ENCODE results near the gene BABAM2.
"Not testable (repeated sequence)": the region's sequence is repeated elsewhere in the genome, so short reads cannot be mapped to it uniquely, and the experiment has no call there.

Gene BABAM2

GRCh38 chr2:27946530-27947060, 56.1 kb downstream of the BABAM2 start:
- DNase-seq (ENCODE audit: low spot score) = no peak

DNA sequence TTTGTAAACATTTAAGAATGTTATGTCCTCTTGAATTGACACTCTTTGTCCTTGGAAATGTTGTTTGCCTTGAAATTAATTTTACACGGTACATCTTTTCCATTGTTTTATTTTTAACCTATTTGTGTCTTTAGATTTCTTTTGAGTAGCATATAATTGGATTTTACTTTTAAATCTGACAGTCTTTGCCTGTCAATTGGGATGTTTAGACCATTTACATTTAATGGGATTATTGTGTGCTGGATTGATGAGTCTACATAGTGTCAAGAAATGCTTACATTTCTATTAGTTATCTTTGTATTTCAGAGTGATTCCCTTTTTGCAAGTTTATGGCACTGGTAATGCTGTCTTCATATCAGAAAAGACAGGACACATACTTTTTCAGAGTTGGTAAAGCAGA, 61.5 kb downstream of the BABAM2 start:
- DNase-seq (ENCODE audit: low spot score) = no peak

DNA sequence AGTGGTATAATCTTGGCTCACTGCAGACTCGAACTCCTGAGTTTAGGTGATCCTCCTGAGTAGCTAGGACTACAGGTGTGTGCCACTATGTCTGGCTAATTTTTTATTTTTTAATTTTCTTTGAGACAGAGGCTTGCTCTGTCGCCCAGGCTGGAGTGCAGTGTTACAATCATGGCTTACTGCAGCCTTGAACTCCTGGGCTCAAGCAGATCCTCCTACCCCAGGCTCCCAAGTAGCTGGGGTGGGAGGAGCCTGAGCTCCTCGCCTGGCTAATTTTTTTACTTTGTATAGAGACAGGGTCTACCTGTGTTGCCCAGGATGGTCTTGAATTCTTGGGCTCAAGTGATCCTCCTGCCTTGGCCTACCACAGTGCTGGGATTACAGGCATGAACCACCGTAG, 62.5 kb downstream of the BABAM2 start:
- no peak for DNase-seq (ENCODE audit: low spot score)

GRCh38 chr2:27954221-27954673, 63.7 kb downstream of the BABAM2 start:
- DNase-seq (ENCODE audit: low spot score) = no peak

- DNase-seq (ENCODE audit: low spot score) = no peak
Observed at GRCh38 chr2:27954771-27955383, 64.3 kb downstream of the BABAM2 start.

DNA sequence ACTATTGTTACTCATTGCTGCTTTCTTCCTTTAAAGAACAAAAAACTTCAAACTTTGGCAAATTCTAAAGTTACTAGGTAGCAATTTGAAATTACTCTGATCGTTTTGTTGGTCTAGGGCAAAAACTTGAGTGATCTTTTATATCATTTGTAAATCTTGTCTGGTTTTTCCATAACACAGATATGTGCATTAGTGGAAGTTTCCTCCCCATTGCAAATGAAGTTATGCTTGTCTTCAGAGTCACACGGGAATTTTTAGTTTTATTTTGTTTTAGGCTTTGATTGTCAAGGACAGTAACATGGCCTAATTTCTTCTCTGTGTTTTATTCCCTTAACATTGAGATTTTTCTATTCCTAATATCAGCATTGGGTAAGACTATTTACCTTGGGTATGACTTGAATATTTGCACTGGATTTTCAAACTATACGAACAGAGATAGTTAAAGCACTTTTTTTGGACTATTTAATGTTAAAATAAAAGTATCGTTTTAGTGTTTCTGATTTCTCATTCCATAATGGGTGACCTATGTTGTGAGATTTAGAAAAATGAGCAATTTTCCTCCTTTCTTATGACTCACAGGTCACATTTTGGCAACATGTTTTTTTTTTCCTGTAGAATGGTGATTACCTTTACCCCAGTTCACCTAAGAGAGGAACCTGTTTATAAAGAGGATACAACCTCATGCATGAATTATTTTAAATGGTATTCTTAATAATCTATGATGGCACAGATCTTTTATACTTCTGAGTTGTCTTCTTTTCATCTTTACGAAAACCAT, 65.0 kb downstream of the BABAM2 start:
- no peak for DNase-seq (ENCODE audit: low spot score)

GRCh38 chr2:27956888-27957287, 66.4 kb downstream of the BABAM2 start:
- DNase-seq (ENCODE audit: low spot score) = no peak

GRCh38 chr2:27958711-27959378, 68.3 kb downstream of the BABAM2 start:
- no peak for DNase-seq (ENCODE audit: low spot score)

GRCh38 chr2:27959496-27959895, 69.0 kb downstream of the BABAM2 start:
- no peak for DNase-seq (ENCODE audit: low spot score)

GRCh38 chr2:27960237-27960912, 69.8 kb downstream of the BABAM2 start:
- DNase-seq (ENCODE audit: low spot score) = no peak

DNA sequence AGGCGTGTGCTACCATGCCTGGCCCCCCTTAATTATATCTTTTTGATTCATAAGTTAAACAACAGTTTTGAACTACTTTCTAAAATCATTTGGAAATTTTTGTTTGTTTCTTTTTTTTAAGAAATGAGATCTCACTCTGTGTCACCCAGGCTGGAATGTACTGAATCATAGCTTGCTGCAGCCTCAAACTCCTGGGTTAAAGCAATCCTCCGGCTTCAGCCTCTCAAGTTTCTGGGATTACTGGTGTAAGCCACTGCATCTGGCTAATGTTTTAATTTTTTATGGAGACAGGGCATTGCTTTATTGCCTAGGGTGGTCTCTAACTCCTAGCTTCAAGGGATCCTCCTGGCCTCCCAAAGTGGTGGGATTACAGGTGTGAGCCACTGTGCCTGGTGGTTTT, 71.5 kb downstream of the BABAM2 start:
- no peak for DNase-seq (ENCODE audit: low spot score)

- no peak for DNase-seq (ENCODE audit: low spot score)
Observed at GRCh38 chr2:27963472-27963871, 72.9 kb downstream of the BABAM2 start.

DNA sequence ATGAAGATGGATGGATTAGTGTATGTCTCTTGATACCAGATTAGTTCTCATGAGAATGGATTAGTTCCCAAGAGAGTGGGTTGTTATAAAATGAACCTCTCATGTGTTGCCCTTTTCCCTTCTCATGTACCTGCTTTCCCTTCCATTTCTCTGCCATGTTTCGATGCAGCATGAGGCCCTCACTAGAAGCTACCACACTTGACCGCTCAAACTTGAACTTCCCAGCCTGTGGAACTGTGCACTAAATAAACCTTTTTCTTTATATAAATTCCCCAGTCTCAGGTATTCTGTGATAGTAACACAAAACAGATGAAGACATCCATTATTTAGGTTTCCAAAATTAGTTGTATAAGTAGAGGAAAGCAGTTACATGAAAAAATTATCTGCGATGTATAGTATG, 73.5 kb downstream of the BABAM2 start:
- DNase-seq (ENCODE audit: low spot score) = no peak

DNA sequence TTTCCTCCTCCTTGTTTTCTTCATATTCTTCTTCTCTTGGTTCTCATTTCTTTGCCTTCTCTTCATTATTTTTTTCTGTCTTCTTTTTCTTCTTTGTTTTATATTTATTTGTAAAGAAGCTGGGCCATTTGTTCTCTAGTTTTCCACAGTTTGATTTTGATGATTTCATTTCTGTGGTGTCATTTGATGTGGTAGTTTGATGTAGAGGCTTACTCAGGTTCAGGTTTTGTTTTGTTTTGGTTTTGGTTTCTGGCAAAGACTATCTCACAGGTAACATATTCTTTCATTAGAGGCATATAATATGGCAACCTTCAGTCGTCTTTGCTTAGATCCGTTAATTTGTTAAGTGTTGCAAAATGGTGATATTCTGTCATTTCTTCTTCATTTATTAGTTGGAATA, 75.3 kb downstream of the BABAM2 start:
- no peak for DNase-seq (ENCODE audit: low spot score)

- no peak for DNase-seq (ENCODE audit: low spot score)
Observed at GRCh38 chr2:27966466-27966865, 75.9 kb downstream of the BABAM2 start.

DNA sequence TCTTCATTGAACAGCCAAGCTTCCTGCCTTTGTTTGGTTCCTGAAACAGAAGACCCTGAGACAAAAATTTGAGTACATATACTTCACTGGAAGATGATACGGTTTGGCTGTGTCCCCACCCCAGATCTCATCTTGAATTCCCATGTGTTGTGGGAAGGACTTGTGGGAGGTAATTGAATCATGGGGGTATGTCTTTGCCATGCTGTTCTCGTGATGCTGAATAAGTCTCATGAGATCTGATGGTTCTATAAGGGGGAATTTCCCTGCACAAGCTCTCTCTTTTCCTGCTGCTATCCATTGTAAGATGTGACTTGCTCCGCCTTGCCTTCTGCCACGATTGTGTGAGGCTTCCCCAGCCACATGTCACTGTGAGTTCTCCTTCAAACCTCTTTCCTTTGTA, 76.5 kb downstream of the BABAM2 start:
- no peak for DNase-seq (ENCODE audit: low spot score)

DNA sequence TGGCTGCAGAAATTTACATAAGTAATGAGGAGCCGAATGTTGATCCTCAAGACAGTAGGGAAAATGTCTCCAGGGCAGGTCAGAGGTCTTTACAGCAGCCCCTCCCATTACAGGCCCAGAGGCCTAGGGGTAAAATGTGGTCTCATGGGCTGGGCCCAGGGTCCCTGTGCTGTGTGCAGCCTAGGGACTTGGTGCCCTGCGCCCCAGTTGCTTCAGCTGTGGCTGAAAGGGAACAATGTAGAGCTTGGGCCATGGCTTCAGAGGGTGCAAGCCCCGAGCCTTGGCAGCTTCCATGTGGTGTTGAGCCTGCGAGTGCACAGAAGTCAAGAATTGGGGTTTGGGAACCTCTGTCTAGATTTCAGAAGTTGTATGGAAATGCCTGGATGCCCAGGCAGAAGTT, 77.5 kb downstream of the BABAM2 start:
- DNase-seq (ENCODE audit: low spot score) = not testable (repeated sequence)

GRCh38 chr2:27968957-27969356, 78.4 kb downstream of the BABAM2 start:
- not testable (repeated sequence) for DNase-seq (ENCODE audit: low spot score)

DNA sequence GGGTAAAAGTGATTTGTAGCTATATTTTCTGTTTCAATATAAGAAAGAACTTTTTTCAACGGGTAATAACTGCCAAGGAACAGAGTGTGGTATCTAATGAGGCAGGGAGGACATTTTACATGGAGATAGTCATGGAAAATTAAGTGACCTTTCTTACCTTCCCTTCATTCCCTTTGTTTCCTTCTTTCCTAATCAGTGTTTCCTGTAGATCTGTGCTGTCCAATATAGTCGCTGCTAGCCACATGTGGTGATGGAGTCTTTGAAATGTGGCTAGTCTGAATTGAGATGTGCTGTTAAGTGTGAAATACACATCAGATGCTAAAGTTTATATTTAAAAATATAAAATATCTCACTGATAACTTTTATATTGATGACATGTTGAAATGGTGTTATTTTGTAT, 81.8 kb downstream of the BABAM2 start:
- no peak for DNase-seq (ENCODE audit: low spot score)

GRCh38 chr2:27973592-27973991, 83.1 kb downstream of the BABAM2 start:
- DNase-seq (ENCODE audit: low spot score) = no peak

GRCh38 chr2:27976308-27976707, 85.8 kb downstream of the BABAM2 start:
- no peak for DNase-seq (ENCODE audit: low spot score)

GRCh38 chr2:27977731-27978312, 87.3 kb downstream of the BABAM2 start:
- no peak for DNase-seq (ENCODE audit: low spot score)
